PC-9 (cell line): Measurements from ENCODE around the gene VAV3. TPM values are rescaled to one million over a fixed set of nuclear protein-coding genes. Genes with fewer than 3 reads are reported as not detected.

Experiments
- BruUV-seq: library from RNA; stranded (reverse); fragments of 400-500 nt; replicated peaks from 2 replicates; lab custom pipeline; 2021; lab: Mats Ljungman, UMichigan
- CTCF ChIA-PET: fragments of 300-600 bp; sonication (Branson Sonifier 250); formaldehyde crosslinking; loops from one replicate; lab custom pipeline; 2022; ENCODE audit warnings: antibody characterized with exemption; lab: Charles Lee
- POLR2A ChIA-PET: fragments of 300-600 bp; sonication (Branson Sonifier 250); formaldehyde crosslinking; loops from one replicate; lab custom pipeline; 2022; ENCODE audit warnings: antibody characterized with exemption; ENCODE audit not compliant: unreplicated experiment; lab: Charles Lee
- DNase-seq, 2 experiments: peaks; one replicate each; pipeline versions ENCODE4 v3.0.0 to v3.0.0-alpha.2; 2015 to 2022; ENCODE audit warnings: mixed read lengths in 1 of 2
- H2AFZ ChIP-seq: fragments of 200-600 bp; sonication (generic); 2 replicates; pipeline ENCODE4 v1.8.1; 2017; ENCODE audit warnings: antibody characterized with exemption
- H3F3A ChIP-seq: fragments of 200-600 bp; sonication (generic); 2 replicates; pipeline ENCODE4 v1.8.1; 2017; ENCODE audit warnings: antibody characterized with exemption, mild to moderate bottlenecking, low read depth; ENCODE audit not compliant: insufficient read depth
- H3K27ac ChIP-seq: fragments of 200-600 bp; sonication (generic); 2 replicates; pipeline ENCODE4 v1.6.1; 2016; ENCODE audit warnings: mixed run types
- H3K27me3 ChIP-seq: fragments of 200-600 bp; sonication (generic); 2 replicates; pipeline ENCODE4 v1.6.1; 2016; ENCODE audit warnings: low read depth, mixed run types; ENCODE audit not compliant: insufficient read depth
- H3K36me3 ChIP-seq: fragments of 200-600 bp; sonication (generic); 2 replicates; pipeline ENCODE4 v1.6.1; 2016; ENCODE audit warnings: low read depth, mixed run types
- H3K4me1 ChIP-seq: fragments of 200-600 bp; sonication (generic); replicated peaks from 2 replicates; pipeline ENCODE4 v1.6.1; 2016; ENCODE audit warnings: mixed run types; ENCODE audit not compliant: insufficient read depth
- H3K4me2 ChIP-seq: fragments of 200-600 bp; sonication (generic); 2 replicates; pipeline ENCODE4 v1.6.1; 2017; ENCODE audit warnings: mixed run types
- H3K4me3 ChIP-seq: fragments of 200-600 bp; sonication (generic); 2 replicates; pipeline ENCODE4 v1.6.1; 2016; ENCODE audit warnings: mixed run types
- H3K79me2 ChIP-seq: fragments of 200-600 bp; sonication (generic); 2 replicates; pipeline ENCODE4 v1.6.1; 2017; ENCODE audit warnings: low read depth, mixed run types
- H3K9me2 ChIP-seq: fragments of 200-600 bp; sonication (generic); 2 replicates; pipeline ENCODE4 v1.8.1; 2017; ENCODE audit warnings: mild to moderate bottlenecking; ENCODE audit not compliant: insufficient read depth
- H3K9me3 ChIP-seq: fragments of 200-600 bp; sonication (generic); 2 replicates; pipeline ENCODE4 v1.8.1; 2016; ENCODE audit warnings: low read depth; ENCODE audit not compliant: insufficient read depth
- H4K20me1 ChIP-seq: fragments of 200-600 bp; sonication (generic); 2 replicates; pipeline ENCODE4 v1.8.1; 2017; ENCODE audit not compliant: insufficient read depth
- CTCF ChIP-seq: fragments of 200-600 bp; sonication (generic); conservative IDR thresholded peaks from 2 replicates; pipeline ENCODE4 v1.6.1; 2017; ENCODE audit warnings: mixed run types, antibody characterized with exemption, mild to moderate bottlenecking, moderate library complexity
- EZH2 ChIP-seq: fragments of 200-600 bp; sonication (generic); IDR thresholded peaks from 2 replicates; pipeline ENCODE4 v1.8.0; 2017; ENCODE audit warnings: antibody characterized with exemption, low read depth
- intact Hi-C: fragments of 100-400 bp; cut with micrococcal nuclease; formaldehyde crosslinking; loops from one replicate; pipeline ENCODE4 v1.10.0; 2022; ENCODE audit not compliant: unreplicated experiment
- total RNA-seq: library from RNA; stranded (reverse); gene quantifications from 2 replicates; pipeline ENCODE4 v1.2.3, GENCODE V29; 2021

The VAV3 gene
- total RNA-seq, 1 experiment from 2014 or later = 1.7 TPM

DNA sequence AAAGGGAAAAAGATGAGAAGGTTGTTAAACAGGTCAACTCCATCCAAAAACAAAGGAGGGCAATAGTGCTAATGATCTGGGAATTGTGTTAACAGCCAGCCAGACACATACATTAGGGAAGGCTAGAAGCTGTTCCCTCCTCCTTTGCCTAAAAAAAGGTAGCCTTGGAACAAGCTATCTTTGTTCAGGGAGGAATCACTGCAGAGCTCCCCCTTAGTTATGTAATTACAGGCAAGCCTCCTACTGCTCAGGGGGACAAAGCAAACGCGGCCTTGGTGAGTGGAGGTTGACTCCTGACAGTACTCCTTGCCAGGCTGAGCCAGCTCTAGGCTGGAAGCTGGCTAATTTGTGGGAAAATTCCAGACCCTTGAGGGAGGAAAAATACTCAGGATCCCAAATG is 97.6 kb downstream of the VAV3 start:
- intact Hi-C loops = no loop called here
- no peaks in the 10 kb centered on the region for H3K27me3 ChIP-seq
- H2AFZ ChIP-seq = no peak overlapping the region
- H3K36me3 ChIP-seq = no peaks in the 10 kb centered on the region
- no TSS peak for BruUV-seq
- no peaks in the 10 kb centered on the region for H3F3A ChIP-seq
- H3K27ac ChIP-seq = no peak overlapping the region
- no peaks in the 10 kb centered on the region for H3K9me3 ChIP-seq
- H3K79me2 ChIP-seq = no peaks in the 10 kb centered on the region
- H3K4me2 ChIP-seq = no peak overlapping the region
- peak in 1 of 2 experiments; percentile 27 for DNase-seq
- ChIA-PET CTCF (no interaction called here), POLR2A (no interaction called here)
- no peaks in the 10 kb centered on the region for H3K4me1 ChIP-seq
- TF ChIP-seq EZH2 (no peak), CTCF (no peak)
- no peaks in the 10 kb centered on the region for H4K20me1 ChIP-seq
- H3K4me3 ChIP-seq = no peak overlapping the region
- H3K9me2 ChIP-seq = no peaks in the 10 kb centered on the region

GRCh38 chr1:107866870-107867269 is 98.1 kb downstream of the VAV3 start:
- CTCF ChIA-PET = no interaction called here

GRCh38 chr1:107865627-107866026 is 99.4 kb downstream of the VAV3 start:
- CTCF ChIA-PET = no interaction called here
- no peak overlapping the region for H3K4me3 ChIP-seq
- no peaks in the 10 kb centered on the region for H3K36me3 ChIP-seq
- H2AFZ ChIP-seq = no peak overlapping the region
- BruUV-seq = no TSS peak
- no peaks in the 10 kb centered on the region for H4K20me1 ChIP-seq
- H3K27me3 ChIP-seq = no peaks in the 10 kb centered on the region
- H3K79me2 ChIP-seq = no peaks in the 10 kb centered on the region
- H3K9me3 ChIP-seq = no peaks in the 10 kb centered on the region
- no peak overlapping the region for H3K4me2 ChIP-seq
- H3K4me1 ChIP-seq = no peaks in the 10 kb centered on the region
- DNase-seq = peak in 1 of 2 experiments; percentile 5
- no peaks in the 10 kb centered on the region for H3K9me2 ChIP-seq
- no peak overlapping the region for H3K27ac ChIP-seq
- intact Hi-C loops = no loop called here
- H3F3A ChIP-seq = no peaks in the 10 kb centered on the region
- POLR2A ChIA-PET = no interaction called here
- TF ChIP-seq CTCF (no peak), EZH2 (no peak)

More at GRCh38 chr1:107866870-107867269, 98.1 kb downstream of the VAV3 start:
- Histone ChIP-seq H3K4me2 (no peak overlapping the region), H3K79me2 (no peaks in the 10 kb centered on the region), H3K9me3 (no peaks in the 10 kb centered on the region), H4K20me1 (no peaks in the 10 kb centered on the region), H3K27me3 (no peaks in the 10 kb centered on the region), H3K9me2 (no peaks in the 10 kb centered on the region), H3K4me3 (no peak overlapping the region), H3F3A (no peaks in the 10 kb centered on the region), H3K4me1 (no peaks in the 10 kb centered on the region), H2AFZ (no peak overlapping the region), H3K36me3 (no peaks in the 10 kb centered on the region), H3K27ac (no peak overlapping the region)
- no TSS peak for BruUV-seq
- peak in 1 of 2 experiments; percentile 31 for DNase-seq
- intact Hi-C loops = no loop called here
- POLR2A ChIA-PET = no interaction called here
- TF ChIP-seq CTCF = no peak
- no peak for TF ChIP-seq EZH2
